OCI-LY7 (cell line): ENCODE measurements around the gene SEC24D. TPM values are rescaled to one million over a fixed set of nuclear protein-coding genes. Genes with fewer than 3 reads are reported as not detected.
"Not testable (repeated sequence)": the region's sequence is repeated elsewhere in the genome, so short reads cannot be mapped to it uniquely, and the experiment has no call there.

ENCODE experiments used
- BruUV-seq: library from RNA; stranded (reverse); fragments of 400-500 nt; replicated peaks from 2 replicates; lab custom pipeline; 2021; lab: Mats Ljungman, UMichigan
- CTCF ChIA-PET: fragments of 300-600 bp; sonication (Branson Sonifier 250); formaldehyde crosslinking; loops from one replicate; lab custom pipeline; 2022; ENCODE audit warnings: antibody characterized with exemption; ENCODE audit not compliant: unreplicated experiment; lab: Charles Lee
- POLR2A ChIA-PET: fragments of 300-600 bp; sonication (Branson Sonifier 250); formaldehyde crosslinking; loops from one replicate; lab custom pipeline; 2022; ENCODE audit warnings: antibody characterized with exemption; lab: Charles Lee
- DNase-seq: peaks from one replicate; pipeline ENCODE4 v3.0.0-alpha.2; 2015; ENCODE audit warnings: low spot score
- H2AFZ ChIP-seq: fragments of 200-600 bp; sonication (generic), shearing (Covaris generic); 2 replicates; pipeline ENCODE4 v1.6.1; 2014; ENCODE audit warnings: mild to moderate bottlenecking, antibody characterized with exemption, low read length, moderate library complexity
- H3K27ac ChIP-seq: fragments of 200-600 bp; sonication (generic); 2 replicates; pipeline ENCODE4 v1.5.1; 2014; ENCODE audit warnings: mixed run types, low read depth, mild to moderate bottlenecking, moderate library complexity, low read length, inconsistent platforms; ENCODE audit not compliant: poor library complexity, severe bottlenecking
- H3K36me3 ChIP-seq: fragments of 200-600 bp; sonication (generic); 2 replicates; pipeline ENCODE4 v1.6.1; 2014; ENCODE audit warnings: mild to moderate bottlenecking, antibody characterized with exemption, low read length, moderate library complexity, mixed read lengths; ENCODE audit not compliant: insufficient read depth
- H3K4me1 ChIP-seq: fragments of 200-600 bp; sonication (generic); 2 replicates; pipeline ENCODE4 v1.5.1; 2014; ENCODE audit warnings: mild to moderate bottlenecking, low read length; ENCODE audit not compliant: insufficient read depth, poor library complexity, severe bottlenecking
- H3K4me2 ChIP-seq: fragments of 200-600 bp; sonication (generic); 2 replicates; pipeline ENCODE4 v1.6.1; 2014; ENCODE audit warnings: mild to moderate bottlenecking, low read length
- H3K4me3 ChIP-seq: fragments of 200-600 bp; sonication (generic); 2 replicates; pipeline ENCODE4 v1.5.1; 2014; ENCODE audit warnings: mild to moderate bottlenecking, low read depth, low read length; ENCODE audit not compliant: poor library complexity, severe bottlenecking
- H3K79me2 ChIP-seq: fragments of 200-600 bp; sonication (generic); 2 replicates; pipeline ENCODE4 v1.6.1; 2016; ENCODE audit warnings: low read depth, mild to moderate bottlenecking, low read length, moderate library complexity, mixed read lengths; ENCODE audit not compliant: insufficient read depth
- H3K9me2 ChIP-seq: fragments of 200-600 bp; sonication (generic); 2 replicates; pipeline ENCODE4 v1.6.1; 2016; ENCODE audit warnings: mild to moderate bottlenecking, low read length, mixed read lengths; ENCODE audit not compliant: insufficient read depth
- H3K9me3 ChIP-seq: fragments of 200-600 bp; sonication (generic); 2 replicates; pipeline ENCODE4 v1.6.1; 2014; ENCODE audit warnings: mild to moderate bottlenecking, mixed run types, low read length, mixed read lengths
- H4K20me1 ChIP-seq: fragments of 200-600 bp; sonication (generic); 2 replicates; pipeline ENCODE4 v1.6.1; 2014; ENCODE audit warnings: mild to moderate bottlenecking, antibody characterized with exemption, low read length, moderate library complexity, mixed read lengths; ENCODE audit not compliant: insufficient read depth
- EZH2phosphoT487 ChIP-seq: fragments of 200-600 bp; sonication (generic); IDR thresholded peaks from 2 replicates; pipeline ENCODE4 v1.6.1; 2018; ENCODE audit warnings: low read depth, borderline replicate concordance, mild to moderate bottlenecking, mixed run types, antibody characterized with exemption, low read length, moderate library complexity, mixed read lengths
- intact Hi-C: fragments of 100-400 bp; cut with micrococcal nuclease; formaldehyde crosslinking; loops from one replicate; pipeline ENCODE4 v1.10.0; 2022; ENCODE audit not compliant: unreplicated experiment
- total RNA-seq, 2 experiments: library from RNA; depleted of rRNA in 1 of 2; stranded (reverse); fragments of >200 nt in 1 of 2; shearing (Covaris generic) in 1 of 2; gene quantifications; 2 replicates each; pipeline ENCODE4 v1.2.3, GENCODE V29; 2014 to 2022
- TF ChIP-seq, protein P1 (sequence below): fragments of 200-600 bp; sonication (generic); conservative IDR thresholded peaks from 2 replicates; pipeline ENCODE4 v1.5.1; 2014; ENCODE audit warnings: mild to moderate bottlenecking, antibody characterized with exemption, low read length, moderate library complexity, mixed read lengths

The SEC24D gene
- total RNA-seq, 2 experiments from 2014 or later, result 15.1 to 56.1 TPM

- Histone ChIP-seq H4K20me1 (no peaks in the 10 kb centered on the region), H3K4me1 (no peaks in the 10 kb centered on the region), H3K9me3 (0 out of 2 replicates have a peak, but pooled peaks cover 5% of the 10 kb centered on the region), H3K79me2 (no peaks in the 10 kb centered on the region), H3K27ac (no peak overlapping the region), H3K4me2 (no peak overlapping the region), H2AFZ (no peak overlapping the region), H3K36me3 (peaks cover 16% of the 10 kb centered on the region), H3K9me2 (no peaks in the 10 kb centered on the region), H3K4me3 (no peak overlapping the region)
- ChIA-PET CTCF (interaction anchor here (1.2 kb wide), 1 partner anchor 51 kb away, joined by 3 read pairs; the partner anchor contains the start of gene SEC24D), POLR2A (interaction anchor here (0.6 to 1.4 kb wide), 3 partner anchors 10 to 1328 kb away, joined by 3 to 6 read pairs (median 5); no protein-coding TSS in a partner anchor)
- TF ChIP-seq EZH2phosphoT487, result no peak
- TF ChIP-seq, protein P1, sequence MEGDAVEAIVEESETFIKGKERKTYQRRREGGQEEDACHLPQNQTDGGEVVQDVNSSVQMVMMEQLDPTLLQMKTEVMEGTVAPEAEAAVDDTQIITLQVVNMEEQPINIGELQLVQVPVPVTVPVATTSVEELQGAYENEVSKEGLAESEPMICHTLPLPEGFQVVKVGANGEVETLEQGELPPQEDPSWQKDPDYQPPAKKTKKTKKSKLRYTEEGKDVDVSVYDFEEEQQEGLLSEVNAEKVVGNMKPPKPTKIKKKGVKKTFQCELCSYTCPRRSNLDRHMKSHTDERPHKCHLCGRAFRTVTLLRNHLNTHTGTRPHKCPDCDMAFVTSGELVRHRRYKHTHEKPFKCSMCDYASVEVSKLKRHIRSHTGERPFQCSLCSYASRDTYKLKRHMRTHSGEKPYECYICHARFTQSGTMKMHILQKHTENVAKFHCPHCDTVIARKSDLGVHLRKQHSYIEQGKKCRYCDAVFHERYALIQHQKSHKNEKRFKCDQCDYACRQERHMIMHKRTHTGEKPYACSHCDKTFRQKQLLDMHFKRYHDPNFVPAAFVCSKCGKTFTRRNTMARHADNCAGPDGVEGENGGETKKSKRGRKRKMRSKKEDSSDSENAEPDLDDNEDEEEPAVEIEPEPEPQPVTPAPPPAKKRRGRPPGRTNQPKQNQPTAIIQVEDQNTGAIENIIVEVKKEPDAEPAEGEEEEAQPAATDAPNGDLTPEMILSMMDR, result no peak
- intact Hi-C loops, result no loop called here
- no TSS peak for BruUV-seq
- no peak for DNase-seq
These were observed 51.1 kb downstream of the SEC24D start for GRCh38 chr4:118784776-118785175.

DNA sequence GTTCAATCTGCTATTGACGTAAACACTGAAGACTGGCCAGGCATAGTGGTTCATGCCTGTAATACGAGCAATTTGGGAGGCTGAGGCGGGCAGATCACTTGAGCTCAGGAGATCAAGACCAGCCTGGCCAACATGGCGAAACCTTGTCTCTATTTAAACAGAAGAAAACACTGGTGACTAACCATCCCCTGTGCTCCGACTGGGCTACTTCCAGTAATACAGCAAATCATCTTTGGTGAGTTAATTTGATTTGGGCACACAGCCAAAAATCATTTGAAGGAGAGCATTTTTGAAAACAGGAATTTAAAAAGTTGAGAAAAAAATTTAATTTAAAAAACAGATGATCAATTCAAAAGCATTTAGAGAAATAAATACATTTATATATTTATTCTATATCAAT lies 52.0 kb downstream of the SEC24D start:
- no peak overlapping the region for H2AFZ ChIP-seq
- ChIA-PET CTCF (no interaction called here), POLR2A (no interaction called here)
- no TSS peak for BruUV-seq
- H3K9me2 ChIP-seq, result no peaks in the 10 kb centered on the region
- intact Hi-C loops, result no loop called here
- H3K9me3 ChIP-seq, result 0 out of 2 replicates have a peak, but pooled peaks cover 5% of the 10 kb centered on the region
- no peaks in the 10 kb centered on the region for H4K20me1 ChIP-seq
- H3K27ac ChIP-seq, result no peak overlapping the region
- H3K4me3 ChIP-seq, result no peak overlapping the region
- no peak for TF ChIP-seq EZH2phosphoT487
- TF ChIP-seq, protein P1, result no peak
- no peak for DNase-seq
- H3K4me1 ChIP-seq, result no peaks in the 10 kb centered on the region
- peaks cover 16% of the 10 kb centered on the region for H3K36me3 ChIP-seq
- H3K79me2 ChIP-seq, result no peaks in the 10 kb centered on the region
- H3K4me2 ChIP-seq, result no peak overlapping the region

DNA sequence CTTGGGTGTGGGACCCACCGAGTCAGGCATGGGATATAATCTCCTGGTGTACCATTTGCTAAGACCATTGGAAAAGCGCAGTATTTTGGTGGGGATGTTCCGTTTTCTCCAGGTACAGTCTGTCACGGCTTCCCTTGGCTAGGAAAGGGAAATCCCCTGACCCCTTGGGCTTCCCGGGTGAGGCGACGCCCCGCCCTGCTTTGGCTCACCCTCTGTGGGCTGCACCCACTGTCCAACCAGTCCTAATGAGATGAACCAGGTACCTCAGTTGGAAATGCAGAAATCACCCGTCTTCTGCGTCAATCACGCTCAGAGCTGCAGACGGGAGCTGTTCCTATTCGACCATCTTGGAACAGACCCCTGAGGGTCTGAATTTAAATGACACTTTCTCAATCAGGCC lies 53.0 kb downstream of the SEC24D start:
- POLR2A ChIA-PET, H2AFZ ChIP-seq, H3K4me1 ChIP-seq, H4K20me1 ChIP-seq, DNase-seq, H3K4me2 ChIP-seq, CTCF ChIA-PET, H3K4me3 ChIP-seq, H3K9me3 ChIP-seq, H3K79me2 ChIP-seq, H3K9me2 ChIP-seq, H3K27ac ChIP-seq, intact Hi-C loops, BruUV-seq: not testable (repeated sequence)
- peaks cover 16% of the 10 kb centered on the region for H3K36me3 ChIP-seq

DNA sequence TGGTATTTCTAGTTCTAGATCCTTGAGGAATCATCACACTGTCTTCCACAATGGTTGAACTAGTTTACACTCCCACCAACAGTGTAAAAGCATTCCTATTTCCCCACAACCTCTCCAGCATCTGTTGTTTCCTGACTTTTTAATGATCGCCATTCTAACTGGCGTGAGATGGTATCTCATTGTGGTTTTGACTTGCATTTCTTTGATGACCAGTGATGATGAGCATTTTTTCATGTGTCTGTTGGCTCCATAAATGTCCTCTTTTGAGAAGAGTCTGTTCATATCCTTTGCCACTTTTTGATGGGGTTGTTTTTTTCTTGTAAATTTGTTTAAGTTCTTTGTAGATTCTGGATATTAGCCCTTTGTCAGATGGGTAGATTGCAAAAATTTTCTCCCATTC lies 58.3 kb downstream of the SEC24D start:
- intact Hi-C loops, result loop anchor here (10.0 kb wide), 1 partner anchor 197 kb away; no protein-coding TSS in a partner anchor
- H3K79me2 ChIP-seq, BruUV-seq, H3K27ac ChIP-seq, DNase-seq, POLR2A ChIA-PET, H3K4me2 ChIP-seq, H3K36me3 ChIP-seq, H3K9me2 ChIP-seq, H3K9me3 ChIP-seq, H4K20me1 ChIP-seq, H2AFZ ChIP-seq, H3K4me3 ChIP-seq, CTCF ChIA-PET, H3K4me1 ChIP-seq: not testable (repeated sequence)

GRCh38 chr4:118776955-118777640 lies 58.8 kb downstream of the SEC24D start:
- H4K20me1 ChIP-seq, H3K9me2 ChIP-seq, H3K79me2 ChIP-seq, H3K4me1 ChIP-seq, CTCF ChIA-PET, BruUV-seq, H2AFZ ChIP-seq, H3K4me3 ChIP-seq, POLR2A ChIA-PET, H3K36me3 ChIP-seq, H3K4me2 ChIP-seq, DNase-seq, H3K9me3 ChIP-seq, H3K27ac ChIP-seq: not testable (repeated sequence)
- intact Hi-C loops, result loop anchor here (10.0 kb wide), 1 partner anchor 198 kb away; no protein-coding TSS in a partner anchor
